ENCODE data around the gene SEMA5A.
A peak's percentile ranks its signal among the peaks of the same experiment; 100 is the strongest.

The SEMA5A gene

GRCh38 chr5:9244417-9244816 lies 301.5 kb downstream of the SEMA5A start:
- DNase-seq = no peak

DNA sequence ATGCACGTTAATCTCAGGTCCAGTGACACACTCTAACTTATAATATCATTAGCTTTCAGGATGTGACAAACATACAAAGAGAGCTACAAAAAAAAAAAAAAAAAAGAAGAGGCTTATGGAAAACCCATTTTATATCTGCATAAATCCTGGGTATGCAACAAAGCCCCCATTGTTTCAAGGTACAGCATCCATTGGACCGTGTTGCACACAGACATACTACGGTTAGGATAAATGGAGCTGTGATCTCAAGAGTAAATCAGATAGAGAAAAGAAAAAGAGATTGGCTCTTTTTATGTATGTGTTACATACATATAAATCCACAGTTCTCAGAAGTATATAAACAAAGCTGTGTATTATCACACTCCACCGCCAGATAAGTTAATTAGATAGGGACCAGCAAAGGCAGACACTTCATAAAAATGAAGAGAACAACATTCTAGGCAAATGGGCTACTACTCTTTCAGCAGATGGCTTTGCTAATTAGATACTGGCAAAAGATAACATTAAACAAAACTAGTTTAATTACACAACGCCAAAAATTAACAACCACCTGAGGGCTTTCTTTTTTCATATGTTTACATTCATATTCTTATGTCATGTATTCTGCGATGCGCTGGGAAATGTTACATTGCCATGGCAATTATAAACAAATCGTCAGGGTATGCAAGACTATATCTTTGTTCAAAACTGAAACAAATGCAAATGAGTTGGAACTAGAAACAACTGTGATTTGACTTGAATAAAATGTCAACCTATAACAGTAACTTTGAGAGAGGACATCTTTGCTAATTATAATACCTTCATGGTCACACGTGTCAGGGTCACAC lies 304.2 kb downstream of the SEMA5A start:
- no peak for DNase-seq

DNA sequence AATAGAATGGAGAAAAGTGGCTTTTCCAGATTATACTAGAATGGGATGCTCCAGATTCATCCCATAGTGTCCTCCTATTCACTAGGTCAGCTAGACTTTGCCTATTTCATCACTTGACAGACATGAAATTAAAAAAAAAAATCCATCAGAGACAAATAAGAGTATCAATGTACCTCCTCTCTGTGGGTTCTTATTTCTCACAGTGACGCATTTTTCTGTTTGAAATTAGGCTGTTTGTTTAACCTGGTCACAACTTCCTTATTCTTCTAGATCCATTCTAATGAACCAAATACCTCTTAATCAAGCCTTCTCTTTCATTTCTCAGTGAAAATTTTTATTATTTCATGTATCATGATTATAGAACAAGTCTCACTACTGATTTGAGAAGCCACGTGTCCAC lies 305.4 kb downstream of the SEMA5A start:
- DNase-seq = no peak

DNA sequence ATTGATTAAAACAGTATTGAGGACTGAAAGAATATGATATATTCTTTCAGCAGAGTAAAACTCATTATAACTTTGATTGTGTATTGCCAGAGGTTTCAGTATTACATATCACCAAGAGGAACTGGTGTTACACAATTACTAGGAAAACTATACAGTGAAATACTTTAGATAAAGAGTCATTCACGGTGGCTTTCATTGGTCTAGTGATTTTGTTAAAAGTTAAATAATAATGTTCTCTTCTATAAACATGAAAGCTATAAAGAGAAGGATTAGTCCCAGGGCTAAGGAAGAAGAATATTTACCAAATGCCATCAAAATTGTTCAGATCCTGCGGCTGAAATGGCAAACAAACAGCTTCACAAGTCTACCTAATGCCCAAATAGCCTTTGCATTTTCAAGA lies 306.2 kb downstream of the SEMA5A start:
- DNase-seq = no peak

DNA sequence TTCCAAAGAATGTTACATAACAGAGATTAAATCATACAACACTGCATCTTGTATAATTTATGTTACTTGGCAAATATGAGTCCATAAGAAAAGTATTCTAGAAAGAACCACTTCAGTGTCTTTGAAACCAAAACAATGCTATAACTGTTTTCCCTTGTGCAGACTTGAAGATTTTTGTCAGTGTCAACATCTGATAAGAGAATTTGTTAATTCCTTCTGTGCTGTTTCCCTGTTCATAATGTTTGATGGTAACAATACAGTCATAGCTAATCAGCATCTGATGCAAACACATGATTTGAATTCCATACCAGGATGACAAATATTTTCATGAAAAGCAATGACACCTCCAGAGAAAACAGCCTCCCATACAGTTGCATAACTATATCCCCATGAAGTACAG lies 306.8 kb downstream of the SEMA5A start:
- DNase-seq = no peak

GRCh38 chr5:9233712-9234111 lies 312.2 kb downstream of the SEMA5A start:
- no peak for DNase-seq

- DNase-seq = no peak
Observed at GRCh38 chr5:9233035-9233434, 312.8 kb downstream of the SEMA5A start.

DNA sequence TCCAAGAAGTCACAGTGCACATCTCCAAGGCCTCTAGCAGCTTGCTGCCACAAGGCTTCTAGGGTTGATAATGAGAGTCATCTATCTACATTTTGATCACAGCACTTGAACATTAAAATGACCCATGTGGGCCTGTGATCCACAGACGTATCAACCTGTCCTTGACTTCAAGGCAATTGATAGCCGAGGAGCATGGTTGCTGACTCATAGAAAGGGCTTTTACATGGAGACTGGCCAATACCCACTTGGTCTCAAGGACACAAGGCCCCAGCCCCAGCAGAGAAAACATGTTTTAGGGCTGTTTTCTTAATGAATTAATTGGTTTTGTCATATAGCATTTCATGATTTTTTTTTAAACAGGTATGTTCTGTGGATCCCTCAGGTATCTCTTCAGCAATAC lies 314.0 kb downstream of the SEMA5A start:
- no peak for DNase-seq

DNA sequence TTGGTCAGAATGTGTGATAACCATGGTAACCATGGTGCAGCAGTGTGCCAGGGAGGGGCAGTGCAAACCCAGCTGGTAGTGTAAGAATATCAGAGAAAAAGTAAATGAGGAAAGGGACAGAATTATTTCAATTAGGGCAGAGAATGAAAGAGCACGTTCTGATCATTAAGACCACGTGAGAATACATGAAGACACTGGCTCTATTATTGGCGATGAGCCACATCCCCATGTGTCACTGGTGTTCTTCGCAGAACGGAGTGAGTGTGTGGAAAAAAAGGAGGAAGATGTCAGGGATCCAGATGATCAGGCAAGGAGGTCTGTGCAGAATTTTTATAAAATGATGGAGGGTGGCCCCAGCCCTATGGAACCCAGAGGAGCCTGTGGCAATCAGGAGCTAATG lies 315.5 kb downstream of the SEMA5A start:
- no peak for DNase-seq

DNA sequence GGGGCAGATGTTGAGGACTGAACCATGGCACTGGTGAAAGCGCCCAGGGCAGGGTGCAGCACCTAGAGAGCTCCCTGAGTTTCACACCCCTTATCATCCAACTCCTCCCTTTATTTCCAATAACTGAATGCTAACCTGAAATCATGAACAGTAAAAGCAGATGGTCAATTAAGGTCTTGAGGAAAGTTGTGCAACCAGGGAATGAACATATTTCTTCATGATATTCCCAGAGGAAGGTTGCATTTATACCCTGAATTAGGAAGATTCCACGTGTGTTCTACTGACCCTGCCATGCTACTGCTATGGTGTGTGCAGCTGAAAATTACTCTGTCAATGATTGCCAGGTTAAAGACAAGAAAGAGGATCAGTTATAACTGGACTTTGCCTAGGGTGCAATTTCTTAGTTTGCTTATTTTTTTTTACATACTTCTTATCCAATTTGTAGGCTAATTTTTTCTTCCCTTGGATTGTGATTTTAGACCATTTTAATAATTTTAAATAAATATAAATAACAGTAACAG lies 319.8 kb downstream of the SEMA5A start:
- no peak for DNase-seq

GRCh38 chr5:9222054-9222976 lies 323.6 kb downstream of the SEMA5A start:
- no peak for DNase-seq

DNA sequence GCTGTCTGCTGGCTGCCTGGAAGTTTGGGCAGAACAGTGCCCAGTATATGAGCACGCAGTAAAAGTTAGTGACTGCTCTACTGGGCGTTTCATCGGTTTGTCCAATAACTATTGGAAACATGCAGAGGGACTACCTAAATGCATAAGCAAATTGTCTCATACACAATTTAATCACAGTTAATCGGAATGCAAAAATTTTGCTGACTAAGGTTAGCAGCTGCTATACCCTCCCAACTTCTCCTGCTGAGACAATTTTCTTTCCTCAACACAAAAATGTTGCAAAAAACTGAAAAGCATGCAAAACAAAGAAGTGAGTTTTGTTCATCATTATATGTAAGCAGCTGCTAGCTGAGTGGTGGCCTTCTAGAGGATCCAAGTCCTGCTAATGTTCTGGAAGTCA lies 327.5 kb downstream of the SEMA5A start:
- no peak for DNase-seq

DNA sequence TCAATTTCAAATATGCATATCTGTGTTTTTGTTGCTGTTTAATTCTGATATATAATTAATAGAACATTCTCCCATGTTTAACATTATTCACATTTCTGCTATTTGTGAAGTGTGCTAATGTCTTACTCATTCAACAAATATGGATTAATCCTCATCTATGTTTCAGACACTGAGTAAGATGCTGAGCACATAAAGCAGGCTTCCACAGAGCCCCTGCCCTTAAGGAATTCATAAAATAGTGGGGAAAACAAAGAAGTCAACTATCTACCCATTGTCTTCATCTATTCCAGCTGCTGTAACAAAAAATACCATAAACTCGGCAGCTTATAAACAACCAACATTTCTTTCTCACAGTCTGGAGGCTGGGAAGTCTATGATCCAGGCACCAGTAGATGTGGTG lies 333.3 kb downstream of the SEMA5A start:
- DNase-seq = no peak

DNA sequence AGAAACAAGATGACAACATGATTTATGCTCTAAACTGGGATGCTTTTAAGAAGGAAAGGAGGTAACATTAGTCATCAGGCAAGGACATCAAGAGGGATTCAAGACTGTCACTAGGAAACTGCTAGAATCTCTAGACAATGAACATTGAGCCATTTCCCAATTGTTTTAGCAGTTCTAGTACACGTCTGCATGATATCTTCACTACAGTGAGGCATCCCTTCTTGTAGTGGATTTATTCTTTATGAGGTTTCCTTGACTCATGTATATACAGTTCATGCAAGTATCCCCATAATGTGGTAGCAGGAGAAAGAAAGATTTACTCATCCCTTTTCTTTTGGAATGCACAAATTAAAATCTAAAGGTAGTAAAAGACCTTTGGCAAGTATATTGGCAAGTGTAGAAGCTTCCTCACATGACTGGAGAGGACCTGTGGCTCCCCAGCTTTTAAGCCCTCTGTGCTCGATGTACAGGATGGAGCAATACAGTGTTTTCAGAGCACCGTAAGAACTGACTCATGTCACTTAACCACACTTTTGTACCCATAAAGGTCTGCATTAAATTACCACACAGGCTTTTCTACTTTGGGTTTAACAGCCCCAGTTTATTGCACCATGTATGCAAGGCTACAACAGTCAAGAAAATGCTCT lies 335.9 kb downstream of the SEMA5A start:
- no peak for DNase-seq

GRCh38 chr5:9207817-9208418 lies 338.0 kb downstream of the SEMA5A start:
- peak; percentile 43 for DNase-seq

GRCh38 chr5:9202636-9203035 lies 343.2 kb downstream of the SEMA5A start:
- DNase-seq = no peak

DNA sequence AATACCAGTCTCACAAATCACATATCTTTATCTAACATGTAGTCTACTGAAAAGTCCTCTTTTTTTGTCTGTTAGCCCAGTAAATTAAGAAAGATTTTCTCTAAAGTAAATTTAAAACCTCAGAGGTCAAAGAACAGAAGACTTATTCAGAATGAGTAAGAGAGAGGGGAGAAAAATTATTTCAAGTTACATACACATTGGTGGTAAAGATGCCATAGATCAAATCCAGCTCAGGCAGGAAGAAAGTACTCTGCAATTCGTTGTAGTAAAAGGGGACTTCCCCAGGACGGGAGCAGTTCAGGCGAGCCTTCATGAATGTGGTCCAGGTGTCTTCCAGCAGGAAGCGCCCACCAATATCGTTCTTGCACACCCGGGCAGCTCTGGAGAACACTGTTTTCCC lies 344.1 kb downstream of the SEMA5A start:
- DNase-seq = no peak

DNA sequence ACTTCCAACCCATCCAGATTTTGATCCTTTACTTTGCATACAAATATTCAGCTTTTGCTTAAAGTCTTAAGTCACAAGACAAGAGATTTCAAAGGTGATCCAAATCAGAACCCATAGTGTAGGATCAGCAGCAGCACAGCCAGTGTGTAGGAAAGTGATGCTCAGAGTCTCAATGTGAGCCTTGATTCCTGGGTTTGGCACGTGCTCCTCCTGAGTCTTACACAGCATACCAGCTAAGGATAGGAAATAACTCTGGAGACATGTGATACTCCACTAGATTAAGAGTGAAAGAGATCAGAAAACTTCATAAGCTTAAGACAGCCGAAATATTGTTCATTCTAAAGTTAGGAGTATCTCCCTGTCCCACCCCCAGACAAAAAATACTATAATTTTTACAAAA lies 344.9 kb downstream of the SEMA5A start:
- DNase-seq = no peak

GRCh38 chr5:9198394-9198793 lies 347.5 kb downstream of the SEMA5A start:
- no peak for DNase-seq

DNA sequence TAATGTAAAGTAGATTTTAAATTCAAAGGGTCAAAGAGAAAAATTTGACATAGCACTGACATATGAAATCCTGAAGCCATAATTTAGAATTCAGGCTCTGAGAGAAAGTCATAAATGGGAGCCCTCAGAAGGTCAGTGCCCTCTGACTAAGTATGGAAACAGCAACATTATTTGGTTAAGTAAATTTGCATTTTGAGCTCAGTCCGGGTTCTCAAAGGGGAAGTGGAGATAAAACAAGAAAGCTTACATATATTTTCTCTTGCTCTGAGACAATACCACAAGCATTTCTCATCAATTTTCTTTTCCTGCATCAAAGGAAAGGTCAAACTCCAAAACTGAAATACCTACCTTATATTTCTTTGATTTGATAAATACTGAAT lies 348.0 kb downstream of the SEMA5A start:
- DNase-seq = no peak

DNA sequence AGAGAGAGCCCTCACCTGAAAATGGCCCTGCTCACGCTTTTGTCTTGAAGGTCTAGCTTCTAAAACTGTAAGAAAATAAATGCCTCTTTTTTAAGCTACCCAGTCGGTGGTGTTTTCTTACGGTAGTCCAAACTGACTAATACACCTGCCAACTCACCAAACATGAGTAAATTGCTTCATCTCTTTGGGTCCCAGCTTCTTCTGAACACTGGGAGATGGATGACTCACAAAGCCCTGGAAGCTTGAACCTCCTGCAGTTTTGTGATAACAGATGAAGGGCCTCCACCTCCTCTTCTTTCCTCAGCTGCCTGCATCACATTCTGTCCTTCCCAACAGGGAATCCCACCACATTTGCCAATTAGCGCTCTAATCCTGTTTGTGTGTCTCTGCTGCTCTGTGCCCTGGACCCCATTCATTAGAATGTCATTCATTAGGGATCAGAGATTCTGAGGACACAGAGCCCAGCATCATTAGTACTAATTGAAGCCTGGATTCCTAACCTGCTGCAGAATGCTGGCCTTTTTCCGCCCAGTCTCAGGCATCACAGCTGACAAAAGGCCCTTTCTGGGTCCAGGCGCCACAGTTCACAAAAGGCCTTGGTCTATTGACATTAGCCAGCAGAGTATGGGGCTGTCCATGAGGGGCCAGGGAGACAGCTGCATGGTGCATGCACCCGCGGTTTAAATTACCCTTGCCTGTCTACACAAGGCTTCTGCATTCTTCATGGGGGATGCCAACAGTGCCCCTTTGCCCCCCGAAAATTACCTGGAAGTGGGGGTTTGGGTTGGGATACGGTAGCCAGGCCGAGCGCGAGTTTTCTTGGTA lies 349.3 kb downstream of the SEMA5A start:
- no peak for DNase-seq

- DNase-seq = no peak
Observed at GRCh38 chr5:9194509-9194908, 351.4 kb downstream of the SEMA5A start.

All from NCI-H2081 treated with DMSO at 0.1 percent for 48 hours (cell line).